ENCODE results near the gene FLT3. TPM values are rescaled to one million over a fixed set of nuclear protein-coding genes. Genes with fewer than 3 reads are reported as not detected.

Gene FLT3
- polyA plus RNA-seq, 1 of the 3 experiments (the other 2 are of a cell fraction): not detected

DNA sequence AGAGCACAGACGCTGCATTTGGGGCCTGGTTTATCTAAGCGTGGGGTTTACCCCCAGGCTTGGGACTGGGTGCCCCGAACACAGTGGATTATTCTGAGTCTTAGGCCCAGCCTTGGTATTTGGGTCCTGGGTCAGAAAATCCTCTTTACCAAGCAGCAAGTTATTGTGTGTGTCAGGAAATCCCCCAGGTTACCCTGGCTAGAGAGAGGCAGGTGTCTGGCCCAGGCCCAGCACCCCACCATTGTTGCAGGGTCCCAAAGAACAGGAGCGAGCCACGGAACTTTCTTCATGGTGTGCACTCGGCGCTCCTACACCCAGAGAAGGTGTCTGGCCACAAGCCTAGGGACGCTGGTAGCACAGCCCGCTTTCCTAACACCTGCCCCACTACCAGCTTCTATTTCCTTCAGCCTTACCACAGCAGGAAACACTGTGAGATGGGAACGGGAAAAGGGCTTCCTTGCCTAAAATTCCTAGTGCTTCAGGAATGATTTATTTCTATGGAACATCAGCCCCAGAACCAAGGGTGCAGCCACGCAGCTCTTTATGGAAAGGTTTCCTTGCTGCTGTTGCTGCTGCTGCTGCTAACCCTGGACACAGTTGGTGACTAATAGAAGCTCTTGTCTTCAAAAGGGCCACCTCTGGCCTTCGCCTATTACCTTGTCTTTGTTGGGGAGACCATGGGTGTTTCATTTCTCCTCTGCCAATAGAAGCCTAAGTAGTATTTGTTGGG, 123.8 kb downstream of the FLT3 start:
- POLR2A ChIA-PET: no interaction called here
- H4K20me1 ChIP-seq (ENCODE audit: insufficient read depth): no peaks in the 10 kb centered on the region
- no peaks in the 10 kb centered on the region for H3K36me3 ChIP-seq (replicated peaks in 1 of 2; ENCODE audit: control insufficient read depth in 1 of 2, insufficient read depth in 2 of 2, low read length in 1 of 2)
- no peak overlapping the region for H3K27ac ChIP-seq (ENCODE audit: low read depth in 2 of 2, low read length in 1 of 2)
- no peaks in the 10 kb centered on the region for H3K9me2 ChIP-seq
- WGBS (ENCODE audit: low lambda C conversion rate): 7% methylated on average over 8 of the region's 12 CpGs
- no peaks in the 10 kb centered on the region for H3K4me1 ChIP-seq (ENCODE audit: control insufficient read depth in 1 of 2, insufficient read depth in 2 of 2, low read depth in 1 of 2, low read length in 1 of 2)
- no peak overlapping the region for H3K9ac ChIP-seq
- H3K4me2 ChIP-seq: no peak overlapping the region
- H3K79me2 ChIP-seq (ENCODE audit: insufficient read depth): no peaks in the 10 kb centered on the region
- TF ChIP-seq POLR2AphosphoS5 (IDR thresholded peaks at IDR 0.05; ENCODE audit: low read depth, low read length) (no peak), EP300 (IDR thresholded peaks at IDR 0.05; ENCODE audit: borderline replicate concordance in 1 of 2, low read depth in 1 of 2, low read length in 1 of 2) (no peak), YY1 (IDR thresholded peaks at IDR 0.05; ENCODE audit: low read depth) (no peak), FOSL2 (IDR thresholded peaks at IDR 0.05; ENCODE audit: borderline replicate concordance, low read depth) (no peak), SIN3A (IDR thresholded peaks at IDR 0.05; ENCODE audit: borderline replicate concordance, low read depth, low read length) (no peak), GABPA (IDR thresholded peaks at IDR 0.05; ENCODE audit: low read depth) (no peak), RXRA (IDR thresholded peaks at IDR 0.05; ENCODE audit: borderline replicate concordance, low read depth) (no peak), TCF12 (IDR thresholded peaks at IDR 0.05) (no peak), NRF1 (IDR thresholded peaks at IDR 0.05; ENCODE audit: low read depth, low read length) (no peak), RAD21 (IDR thresholded peaks at IDR 0.05; ENCODE audit: low read length) (no peak), JUND (IDR thresholded peaks at IDR 0.05) (no peak), TEAD4 (IDR thresholded peaks at IDR 0.05; ENCODE audit: borderline replicate concordance, insufficient read depth) (no peak), MXI1 (IDR thresholded peaks at IDR 0.05; ENCODE audit: low read depth, low read length) (no peak)
- TF ChIP-seq, protein P1, sequence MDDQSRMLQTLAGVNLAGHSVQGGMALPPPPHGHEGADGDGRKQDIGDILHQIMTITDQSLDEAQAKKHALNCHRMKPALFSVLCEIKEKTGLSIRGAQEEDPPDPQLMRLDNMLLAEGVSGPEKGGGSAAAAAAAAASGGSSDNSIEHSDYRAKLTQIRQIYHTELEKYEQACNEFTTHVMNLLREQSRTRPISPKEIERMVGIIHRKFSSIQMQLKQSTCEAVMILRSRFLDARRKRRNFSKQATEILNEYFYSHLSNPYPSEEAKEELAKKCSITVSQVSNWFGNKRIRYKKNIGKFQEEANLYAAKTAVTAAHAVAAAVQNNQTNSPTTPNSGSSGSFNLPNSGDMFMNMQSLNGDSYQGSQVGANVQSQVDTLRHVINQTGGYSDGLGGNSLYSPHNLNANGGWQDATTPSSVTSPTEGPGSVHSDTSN (IDR thresholded peaks at IDR 0.05): no peak
- TF ChIP-seq, protein P2, sequence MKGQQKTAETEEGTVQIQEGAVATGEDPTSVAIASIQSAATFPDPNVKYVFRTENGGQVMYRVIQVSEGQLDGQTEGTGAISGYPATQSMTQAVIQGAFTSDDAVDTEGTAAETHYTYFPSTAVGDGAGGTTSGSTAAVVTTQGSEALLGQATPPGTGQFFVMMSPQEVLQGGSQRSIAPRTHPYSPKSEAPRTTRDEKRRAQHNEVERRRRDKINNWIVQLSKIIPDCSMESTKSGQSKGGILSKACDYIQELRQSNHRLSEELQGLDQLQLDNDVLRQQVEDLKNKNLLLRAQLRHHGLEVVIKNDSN (IDR thresholded peaks at IDR 0.05; ENCODE audit: borderline replicate concordance, low read depth): no peak
- TF ChIP-seq, protein P3, sequence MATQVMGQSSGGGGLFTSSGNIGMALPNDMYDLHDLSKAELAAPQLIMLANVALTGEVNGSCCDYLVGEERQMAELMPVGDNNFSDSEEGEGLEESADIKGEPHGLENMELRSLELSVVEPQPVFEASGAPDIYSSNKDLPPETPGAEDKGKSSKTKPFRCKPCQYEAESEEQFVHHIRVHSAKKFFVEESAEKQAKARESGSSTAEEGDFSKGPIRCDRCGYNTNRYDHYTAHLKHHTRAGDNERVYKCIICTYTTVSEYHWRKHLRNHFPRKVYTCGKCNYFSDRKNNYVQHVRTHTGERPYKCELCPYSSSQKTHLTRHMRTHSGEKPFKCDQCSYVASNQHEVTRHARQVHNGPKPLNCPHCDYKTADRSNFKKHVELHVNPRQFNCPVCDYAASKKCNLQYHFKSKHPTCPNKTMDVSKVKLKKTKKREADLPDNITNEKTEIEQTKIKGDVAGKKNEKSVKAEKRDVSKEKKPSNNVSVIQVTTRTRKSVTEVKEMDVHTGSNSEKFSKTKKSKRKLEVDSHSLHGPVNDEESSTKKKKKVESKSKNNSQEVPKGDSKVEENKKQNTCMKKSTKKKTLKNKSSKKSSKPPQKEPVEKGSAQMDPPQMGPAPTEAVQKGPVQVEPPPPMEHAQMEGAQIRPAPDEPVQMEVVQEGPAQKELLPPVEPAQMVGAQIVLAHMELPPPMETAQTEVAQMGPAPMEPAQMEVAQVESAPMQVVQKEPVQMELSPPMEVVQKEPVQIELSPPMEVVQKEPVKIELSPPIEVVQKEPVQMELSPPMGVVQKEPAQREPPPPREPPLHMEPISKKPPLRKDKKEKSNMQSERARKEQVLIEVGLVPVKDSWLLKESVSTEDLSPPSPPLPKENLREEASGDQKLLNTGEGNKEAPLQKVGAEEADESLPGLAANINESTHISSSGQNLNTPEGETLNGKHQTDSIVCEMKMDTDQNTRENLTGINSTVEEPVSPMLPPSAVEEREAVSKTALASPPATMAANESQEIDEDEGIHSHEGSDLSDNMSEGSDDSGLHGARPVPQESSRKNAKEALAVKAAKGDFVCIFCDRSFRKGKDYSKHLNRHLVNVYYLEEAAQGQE (IDR thresholded peaks at IDR 0.05; ENCODE audit: low read depth, low read length): no peak
- TF ChIP-seq, protein P4, sequence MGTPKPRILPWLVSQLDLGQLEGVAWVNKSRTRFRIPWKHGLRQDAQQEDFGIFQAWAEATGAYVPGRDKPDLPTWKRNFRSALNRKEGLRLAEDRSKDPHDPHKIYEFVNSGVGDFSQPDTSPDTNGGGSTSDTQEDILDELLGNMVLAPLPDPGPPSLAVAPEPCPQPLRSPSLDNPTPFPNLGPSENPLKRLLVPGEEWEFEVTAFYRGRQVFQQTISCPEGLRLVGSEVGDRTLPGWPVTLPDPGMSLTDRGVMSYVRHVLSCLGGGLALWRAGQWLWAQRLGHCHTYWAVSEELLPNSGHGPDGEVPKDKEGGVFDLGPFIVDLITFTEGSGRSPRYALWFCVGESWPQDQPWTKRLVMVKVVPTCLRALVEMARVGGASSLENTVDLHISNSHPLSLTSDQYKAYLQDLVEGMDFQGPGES (IDR thresholded peaks at IDR 0.05; ENCODE audit: low read depth, low read length): no peak
- TF ChIP-seq, protein P5, sequence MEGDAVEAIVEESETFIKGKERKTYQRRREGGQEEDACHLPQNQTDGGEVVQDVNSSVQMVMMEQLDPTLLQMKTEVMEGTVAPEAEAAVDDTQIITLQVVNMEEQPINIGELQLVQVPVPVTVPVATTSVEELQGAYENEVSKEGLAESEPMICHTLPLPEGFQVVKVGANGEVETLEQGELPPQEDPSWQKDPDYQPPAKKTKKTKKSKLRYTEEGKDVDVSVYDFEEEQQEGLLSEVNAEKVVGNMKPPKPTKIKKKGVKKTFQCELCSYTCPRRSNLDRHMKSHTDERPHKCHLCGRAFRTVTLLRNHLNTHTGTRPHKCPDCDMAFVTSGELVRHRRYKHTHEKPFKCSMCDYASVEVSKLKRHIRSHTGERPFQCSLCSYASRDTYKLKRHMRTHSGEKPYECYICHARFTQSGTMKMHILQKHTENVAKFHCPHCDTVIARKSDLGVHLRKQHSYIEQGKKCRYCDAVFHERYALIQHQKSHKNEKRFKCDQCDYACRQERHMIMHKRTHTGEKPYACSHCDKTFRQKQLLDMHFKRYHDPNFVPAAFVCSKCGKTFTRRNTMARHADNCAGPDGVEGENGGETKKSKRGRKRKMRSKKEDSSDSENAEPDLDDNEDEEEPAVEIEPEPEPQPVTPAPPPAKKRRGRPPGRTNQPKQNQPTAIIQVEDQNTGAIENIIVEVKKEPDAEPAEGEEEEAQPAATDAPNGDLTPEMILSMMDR (IDR thresholded peaks at IDR 0.05): no peak
- TF ChIP-seq, protein P6, sequence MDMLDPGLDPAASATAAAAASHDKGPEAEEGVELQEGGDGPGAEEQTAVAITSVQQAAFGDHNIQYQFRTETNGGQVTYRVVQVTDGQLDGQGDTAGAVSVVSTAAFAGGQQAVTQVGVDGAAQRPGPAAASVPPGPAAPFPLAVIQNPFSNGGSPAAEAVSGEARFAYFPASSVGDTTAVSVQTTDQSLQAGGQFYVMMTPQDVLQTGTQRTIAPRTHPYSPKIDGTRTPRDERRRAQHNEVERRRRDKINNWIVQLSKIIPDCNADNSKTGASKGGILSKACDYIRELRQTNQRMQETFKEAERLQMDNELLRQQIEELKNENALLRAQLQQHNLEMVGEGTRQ (IDR thresholded peaks at IDR 0.05; ENCODE audit: borderline replicate concordance, low read depth, low read length): no peak
- TF ChIP-seq, protein P7, sequence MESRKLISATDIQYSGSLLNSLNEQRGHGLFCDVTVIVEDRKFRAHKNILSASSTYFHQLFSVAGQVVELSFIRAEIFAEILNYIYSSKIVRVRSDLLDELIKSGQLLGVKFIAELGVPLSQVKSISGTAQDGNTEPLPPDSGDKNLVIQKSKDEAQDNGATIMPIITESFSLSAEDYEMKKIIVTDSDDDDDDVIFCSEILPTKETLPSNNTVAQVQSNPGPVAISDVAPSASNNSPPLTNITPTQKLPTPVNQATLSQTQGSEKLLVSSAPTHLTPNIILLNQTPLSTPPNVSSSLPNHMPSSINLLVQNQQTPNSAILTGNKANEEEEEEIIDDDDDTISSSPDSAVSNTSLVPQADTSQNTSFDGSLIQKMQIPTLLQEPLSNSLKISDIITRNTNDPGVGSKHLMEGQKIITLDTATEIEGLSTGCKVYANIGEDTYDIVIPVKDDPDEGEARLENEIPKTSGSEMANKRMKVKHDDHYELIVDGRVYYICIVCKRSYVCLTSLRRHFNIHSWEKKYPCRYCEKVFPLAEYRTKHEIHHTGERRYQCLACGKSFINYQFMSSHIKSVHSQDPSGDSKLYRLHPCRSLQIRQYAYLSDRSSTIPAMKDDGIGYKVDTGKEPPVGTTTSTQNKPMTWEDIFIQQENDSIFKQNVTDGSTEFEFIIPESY (IDR thresholded peaks at IDR 0.05; ENCODE audit: borderline replicate concordance, low read depth): no peak
- CTCF ChIA-PET: interaction anchor here (1.2 to 4.2 kb wide), 6 partner anchors 8 to 615 kb away, joined by 3 to 15 read pairs (median 11); no protein-coding TSS in a partner anchor
- H3K27me3 ChIP-seq (ENCODE audit: insufficient read depth): peaks cover 97% of the 10 kb centered on the region
- no peaks in the 10 kb centered on the region for H3F3A ChIP-seq (replicated peaks; ENCODE audit: insufficient read depth)
- no peak overlapping the region for H3K4me3 ChIP-seq (ENCODE audit: low read depth in 2 of 2, low read length in 1 of 2)
- no peaks in the 10 kb centered on the region for H3K9me3 ChIP-seq
- no peak overlapping the region for H2AFZ ChIP-seq (ENCODE audit: low read depth)
- no peak for DNase-seq
